GM12891 (cell line): Measurements from ENCODE around the gene RASA3.

ENCODE experiments used
- POLR2A ChIP-seq: IDR thresholded peaks from 2 replicates; pipeline ENCODE4 v1.6.1; 2011; ENCODE audit warnings: low read depth, low read length, control low read depth
- POLR2AphosphoS5 ChIP-seq: IDR thresholded peaks from 2 replicates; pipeline ENCODE4 v1.6.1; 2011; ENCODE audit warnings: low read depth, low read length, control low read depth
- SPI1 ChIP-seq: IDR thresholded peaks from 2 replicates; pipeline ENCODE4 v1.6.1; 2011; ENCODE audit warnings: low read depth, low read length, control low read depth
- TAF1 ChIP-seq: IDR thresholded peaks from 2 replicates; pipeline ENCODE4 v1.6.1; 2011; ENCODE audit warnings: low read depth, low read length, control low read depth

DNA sequence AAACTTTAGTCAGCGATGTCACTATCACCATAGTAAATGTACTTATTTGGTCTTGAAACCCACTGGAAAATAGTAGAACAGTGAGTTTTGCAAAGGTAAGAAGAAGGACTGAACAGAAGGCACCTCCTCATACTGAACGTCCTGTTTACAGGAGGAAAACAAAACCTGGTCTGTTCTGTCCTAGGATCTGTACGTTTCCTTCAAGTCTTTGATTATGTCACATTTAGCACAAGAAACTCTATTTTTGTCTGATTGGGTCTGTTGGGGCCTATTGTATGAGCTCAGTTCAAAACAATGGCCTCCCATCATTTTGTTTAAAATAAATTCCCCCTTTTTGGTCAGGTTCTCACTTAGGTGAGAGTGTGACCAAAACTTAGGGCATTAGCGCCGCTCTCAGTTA is 35.5 kb upstream of the RASA3 start:
- no peak for TF ChIP-seq POLR2AphosphoS5
- no peak for TF ChIP-seq TAF1
- TF ChIP-seq SPI1, result no peak
- no peak for TF ChIP-seq POLR2A
